IgD-negative memory B cell (primary cell): ENCODE measurements around the gene KRTAP10-11. TPM values are rescaled to one million over a fixed set of nuclear protein-coding genes. Genes with fewer than 3 reads are reported as not detected.

Experiments used
- H3K27ac Mint-ChIP-seq, 3 donors: one replicate each; pipeline ENCODE4 v1.8.0; 2020 to 2022; ENCODE audit warnings: mild to moderate bottlenecking in 3 of 3, mixed read lengths in 3 of 3, moderate library complexity in 1 of 3
- H3K27me3 Mint-ChIP-seq: one replicate; pipeline ENCODE4 v1.8.0; 2021; ENCODE audit warnings: mixed read lengths
- H3K36me3 Mint-ChIP-seq: one replicate; pipeline ENCODE4 v1.8.0; 2020; ENCODE audit warnings: mild to moderate bottlenecking, mixed read lengths
- H3K4me1 Mint-ChIP-seq, 3 donors: one replicate each; pipeline ENCODE4 v1.8.0; 2020 to 2022; ENCODE audit warnings: mixed read lengths in 3 of 3, mild to moderate bottlenecking in 1 of 3
- H3K4me3 Mint-ChIP-seq, 4 donors: one replicate each; pipeline ENCODE4 v1.8.0; 2020 to 2022; ENCODE audit warnings: mild to moderate bottlenecking in 4 of 4, mixed read lengths in 4 of 4, moderate library complexity in 3 of 4
- H3K9me3 Mint-ChIP-seq, 3 donors: one replicate each; pipeline ENCODE4 v1.8.0; 2020 to 2021; ENCODE audit warnings: mixed read lengths in 3 of 3, mild to moderate bottlenecking in 1 of 3
- polyA plus RNA-seq: library from polyadenylated mRNA; unstranded; fragments of 300-500 nt; fragmentation: Illumina TruSeq; gene quantifications from one replicate; pipeline ENCODE4 v1.2.3, GENCODE V29; 2021

KRTAP10-11 gene
- polyA plus RNA-seq, 1 donor from 2014 or later = not detected

- Mint-ChIP-seq H3K27me3 (peaks cover 7% of the 10 kb centered on the region), H3K36me3 (no peaks in the 10 kb centered on the region), H3K4me1 (no peaks in the 10 kb centered on the region), H3K9me3 (peaks cover 8 to 27% (median 18%) of the 10 kb centered on the region in 3 donors), H3K4me3 (no peak overlapping the region), H3K27ac (no peak overlapping the region)
Observed at GRCh38 chr21:44611551-44611950, 34.7 kb upstream of the KRTAP10-11 start.

GRCh38 chr21:44612029-44612486 is 34.2 kb upstream of the KRTAP10-11 start, which contains the start of gene KRTAP10-8:
TSS of gene KRTAP10-8 (plus strand) at chr21:44612079. CDS start at chr21:44612101, 22 bp downstream.
- H3K4me1 Mint-ChIP-seq = no peaks in the 10 kb centered on the region
- peaks cover 4% of the 10 kb centered on the region for H3K27me3 Mint-ChIP-seq
- H3K36me3 Mint-ChIP-seq = no peaks in the 10 kb centered on the region
- no peak within 1 kb of the TSS for H3K27ac Mint-ChIP-seq
- H3K9me3 Mint-ChIP-seq = peaks cover 6 to 27% (median 17%) of the 10 kb centered on the region in 3 donors
- H3K4me3 Mint-ChIP-seq = no peak within 1 kb of the TSS

- Mint-ChIP-seq H3K4me1 (no peaks in the 10 kb centered on the region), H3K27me3 (peaks cover 3% of the 10 kb centered on the region), H3K9me3 (peaks cover 5 to 26% (median 17%) of the 10 kb centered on the region in 3 donors), H3K4me3 (peak overlapping the region in 1 of 4 donors; percentile 64), H3K36me3 (no peaks in the 10 kb centered on the region), H3K27ac (no peak overlapping the region)
Observed at GRCh38 chr21:44612669-44613229, 33.5 kb upstream of the KRTAP10-11 start.

GRCh38 chr21:44613386-44614155 is 32.6 kb upstream of the KRTAP10-11 start:
- H3K27me3 Mint-ChIP-seq = peaks cover 3% of the 10 kb centered on the region
- H3K4me1 Mint-ChIP-seq = peaks cover 3 to 6% (median 5%) of the 10 kb centered on the region in 3 donors
- peak overlapping the region in 1 of 4 donors; percentile 8 for H3K4me3 Mint-ChIP-seq
- no peak overlapping the region for H3K27ac Mint-ChIP-seq
- H3K36me3 Mint-ChIP-seq = no peaks in the 10 kb centered on the region
- peaks cover 4 to 20% (median 17%) of the 10 kb centered on the region in 3 donors for H3K9me3 Mint-ChIP-seq

GRCh38 chr21:44614161-44614631 is 32.0 kb upstream of the KRTAP10-11 start:
- peak overlapping the region in 1 of 3 donors; percentile 59 for H3K27ac Mint-ChIP-seq
- H3K9me3 Mint-ChIP-seq = peaks cover 3 to 20% (median 15%) of the 10 kb centered on the region in 3 donors
- peaks cover 3% of the 10 kb centered on the region for H3K27me3 Mint-ChIP-seq
- H3K36me3 Mint-ChIP-seq = no peaks in the 10 kb centered on the region
- peaks cover 9 to 12% (median 11%) of the 10 kb centered on the region in 3 donors for H3K4me1 Mint-ChIP-seq
- H3K4me3 Mint-ChIP-seq = no peak overlapping the region

- Mint-ChIP-seq H3K4me1 (peaks cover 11 to 17% (median 15%) of the 10 kb centered on the region in 3 donors), H3K9me3 (peaks cover 4 to 21% (median 13%) of the 10 kb centered on the region in 3 donors), H3K27me3 (peaks cover 3% of the 10 kb centered on the region), H3K4me3 (no peak overlapping the region), H3K27ac (peak overlapping the region in 1 of 3 donors; percentile 59), H3K36me3 (no peaks in the 10 kb centered on the region)
Observed at GRCh38 chr21:44614961-44615391, 31.2 kb upstream of the KRTAP10-11 start.

- Mint-ChIP-seq H3K27me3 (peaks cover 3% of the 10 kb centered on the region), H3K36me3 (no peaks in the 10 kb centered on the region), H3K9me3 (peaks cover 6 to 24% (median 16%) of the 10 kb centered on the region in 3 donors), H3K4me1 (peaks cover 11 to 17% (median 15%) of the 10 kb centered on the region in 3 donors), H3K27ac (no peak overlapping the region), H3K4me3 (no peak overlapping the region)
Observed at GRCh38 chr21:44615466-44615865, 30.7 kb upstream of the KRTAP10-11 start.

GRCh38 chr21:44615911-44616590 is 30.2 kb upstream of the KRTAP10-11 start:
- Mint-ChIP-seq H3K4me1 (peaks cover 11 to 17% (median 17%) of the 10 kb centered on the region in 3 donors), H3K4me3 (no peak overlapping the region), H3K9me3 (peaks cover 9 to 24% (median 18%) of the 10 kb centered on the region in 3 donors), H3K27ac (no peak overlapping the region), H3K36me3 (no peaks in the 10 kb centered on the region), H3K27me3 (peaks cover 3% of the 10 kb centered on the region)

- Mint-ChIP-seq H3K27ac (no peak overlapping the region), H3K4me3 (no peak overlapping the region), H3K27me3 (peaks cover 3% of the 10 kb centered on the region), H3K36me3 (no peaks in the 10 kb centered on the region), H3K4me1 (peaks cover 11 to 17% (median 17%) of the 10 kb centered on the region in 3 donors), H3K9me3 (peaks cover 9 to 21% (median 12%) of the 10 kb centered on the region in 3 donors)
Observed at GRCh38 chr21:44616591-44616926, 29.7 kb upstream of the KRTAP10-11 start.

- H3K27me3 Mint-ChIP-seq = peaks cover 3% of the 10 kb centered on the region
- peaks cover 11 to 17% (median 17%) of the 10 kb centered on the region in 3 donors for H3K4me1 Mint-ChIP-seq
- peaks cover 12 to 21% (median 16%) of the 10 kb centered on the region in 3 donors for H3K9me3 Mint-ChIP-seq
- H3K36me3 Mint-ChIP-seq = no peaks in the 10 kb centered on the region
- peak overlapping the region in 1 of 3 donors; percentile 53 for H3K27ac Mint-ChIP-seq
- H3K4me3 Mint-ChIP-seq = peak overlapping the region in 1 of 4 donors; percentile 28
Observed at GRCh38 chr21:44617071-44617501, 29.1 kb upstream of the KRTAP10-11 start.

GRCh38 chr21:44618504-44618903 is 27.7 kb upstream of the KRTAP10-11 start:
- Mint-ChIP-seq H3K27ac (peak overlapping the region; percentile 19 to 85 (median 69)), H3K4me3 (peak overlapping the region in 2 of 4 donors; percentile 56 to 60), H3K9me3 (peaks cover 15 to 29% (median 27%) of the 10 kb centered on the region in 3 donors), H3K4me1 (peaks cover 11 to 17% (median 17%) of the 10 kb centered on the region in 3 donors), H3K27me3 (peaks cover 2% of the 10 kb centered on the region), H3K36me3 (peaks cover 3% of the 10 kb centered on the region)

- Mint-ChIP-seq H3K27ac (peak overlapping the region; percentile 19 to 87 (median 85)), H3K36me3 (peaks cover 4% of the 10 kb centered on the region), H3K4me1 (peaks cover 11 to 17% (median 17%) of the 10 kb centered on the region in 3 donors), H3K27me3 (peaks cover 2% of the 10 kb centered on the region), H3K4me3 (peak overlapping the region in 2 of 4 donors; percentile 56 to 60), H3K9me3 (peaks cover 17 to 33% (median 29%) of the 10 kb centered on the region in 3 donors)
Observed at GRCh38 chr21:44618909-44619308, 27.3 kb upstream of the KRTAP10-11 start.

- H3K36me3 Mint-ChIP-seq = peaks cover 4% of the 10 kb centered on the region
- peak overlapping the region in 1 of 3 donors; percentile 85 for H3K27ac Mint-ChIP-seq
- peaks cover 23 to 42% (median 38%) of the 10 kb centered on the region in 3 donors for H3K9me3 Mint-ChIP-seq
- peaks cover 11 to 17% (median 17%) of the 10 kb centered on the region in 3 donors for H3K4me1 Mint-ChIP-seq
- no peak overlapping the region for H3K4me3 Mint-ChIP-seq
- H3K27me3 Mint-ChIP-seq = peaks cover 3% of the 10 kb centered on the region
Observed at GRCh38 chr21:44619886-44620285, 26.3 kb upstream of the KRTAP10-11 start.

- Mint-ChIP-seq H3K36me3 (peaks cover 4% of the 10 kb centered on the region), H3K9me3 (peaks cover 23 to 45% (median 43%) of the 10 kb centered on the region in 3 donors), H3K4me3 (peak overlapping the region in 1 of 4 donors; percentile 30), H3K27me3 (peaks cover 12% of the 10 kb centered on the region), H3K27ac (no peak overlapping the region), H3K4me1 (peaks cover 8 to 12% (median 11%) of the 10 kb centered on the region in 3 donors)
Observed at GRCh38 chr21:44623575-44623974, 22.6 kb upstream of the KRTAP10-11 start.
